Neural progenitor cell (in vitro differentiated cells): ENCODE measurements around the gene CDH13. TPM values are rescaled to one million over a fixed set of nuclear protein-coding genes. Genes with fewer than 3 reads are reported as not detected.

Source experiments
- DNase-seq: peaks from one replicate; pipeline ENCODE4 v3.0.0-alpha.2; 2016; ENCODE audit warnings: low spot score
- H2AFZ ChIP-seq: fragments of 200-600 bp; sonication (generic); replicated peaks from 2 replicates; pipeline ENCODE4 v1.6.1; 2016; ENCODE audit warnings: antibody characterized with exemption
- H3F3A ChIP-seq: fragments of 200-600 bp; sonication (generic); 2 replicates; pipeline ENCODE4 v1.6.1; 2016; ENCODE audit warnings: antibody characterized with exemption, low read depth
- H3K27ac ChIP-seq: fragments of 200-600 bp; sonication (generic); 2 replicates; pipeline ENCODE4 v1.5.1; 2016; ENCODE audit warnings: mild to moderate bottlenecking
- H3K27me3 ChIP-seq: fragments of 200-600 bp; sonication (generic); 2 replicates; pipeline ENCODE4 v1.6.1; 2016; ENCODE audit warnings: mild to moderate bottlenecking, moderate library complexity
- H3K36me3 ChIP-seq: fragments of 200-600 bp; sonication (generic); 2 replicates; pipeline ENCODE4 v1.5.1; 2016
- H3K4me1 ChIP-seq: fragments of 200-600 bp; sonication (generic); 2 replicates; pipeline ENCODE4 v1.6.1; 2016; ENCODE audit warnings: mixed run types
- H3K4me2 ChIP-seq: fragments of 200-600 bp; sonication (generic); 2 replicates; pipeline ENCODE4 v1.6.1; 2016
- H3K4me3 ChIP-seq: fragments of 200-600 bp; sonication (generic); 2 replicates; pipeline ENCODE4 v1.5.1; 2016
- H3K79me2 ChIP-seq: fragments of 200-600 bp; sonication (generic); 2 replicates; pipeline ENCODE4 v1.6.1; 2016; ENCODE audit warnings: low read depth
- H3K9ac ChIP-seq: fragments of 200-600 bp; sonication (generic); 2 replicates; pipeline ENCODE4 v1.6.1; 2016
- H3K9me3 ChIP-seq: fragments of 200-600 bp; sonication (generic); 2 replicates; pipeline ENCODE4 v1.5.1; 2016; ENCODE audit warnings: low read depth
- H4K20me1 ChIP-seq: fragments of 200-600 bp; sonication (generic); 2 replicates; pipeline ENCODE4 v1.6.1; 2016; ENCODE audit warnings: low read depth
- H3K27ac Mint-ChIP-seq: 3 replicates; pipeline ENCODE4 v1.8.0; 2021; ENCODE audit warnings: mixed read lengths
- H3K27me3 Mint-ChIP-seq: 2 replicates; pipeline ENCODE4 v1.8.0; 2022; ENCODE audit warnings: low read depth, mild to moderate bottlenecking, inconsistent platforms, moderate library complexity, mixed read lengths; ENCODE audit not compliant: insufficient read depth
- H3K36me3 Mint-ChIP-seq: 3 replicates; pipeline ENCODE4 v1.8.0; 2021; ENCODE audit warnings: mixed read lengths
- H3K4me1 Mint-ChIP-seq: 3 replicates; pipeline ENCODE4 v1.8.0; 2021; ENCODE audit warnings: mixed read lengths
- H3K4me3 Mint-ChIP-seq: 3 replicates; pipeline ENCODE4 v1.8.0; 2021; ENCODE audit warnings: mild to moderate bottlenecking, moderate library complexity, mixed read lengths
- H3K9me3 Mint-ChIP-seq: 3 replicates; pipeline ENCODE4 v1.8.0; 2020; ENCODE audit warnings: mixed read lengths
- CTCF ChIP-seq: fragments of 200-600 bp; sonication (generic); IDR thresholded peaks from 2 replicates; pipeline ENCODE4 v1.5.1; 2017; ENCODE audit warnings: antibody characterized with exemption, mild to moderate bottlenecking
- EZH2 ChIP-seq: fragments of 200-600 bp; sonication (generic); IDR thresholded peaks from 2 replicates; pipeline ENCODE4 v1.6.1; 2017; ENCODE audit warnings: antibody characterized with exemption, mild to moderate bottlenecking, moderate library complexity
- EZH2phosphoT487 ChIP-seq: fragments of 200-600 bp; sonication (generic); IDR thresholded peaks from 2 replicates; pipeline ENCODE4 v1.6.1; 2017; ENCODE audit warnings: antibody characterized with exemption
- total RNA-seq: library from RNA; depleted of rRNA; stranded (reverse); fragments of >200 nt; gene quantifications from 2 replicates; pipeline ENCODE4 v1.2.3, GENCODE V29; 2015; ENCODE audit warnings: low replicate concordance

CDH13 gene
- total RNA-seq, 1 donor from 2014 or later: 3.0 TPM

GRCh38 chr16:83626676-83627075 is 999.9 kb downstream of the CDH13 start:
- Histone ChIP-seq H3F3A (no peaks in the 10 kb centered on the region), H3K4me2 (no peak overlapping the region), H3K9me3 (no peaks in the 10 kb centered on the region), H3K4me3 (no peak overlapping the region), H3K79me2 (no peaks in the 10 kb centered on the region), H3K27ac (no peak overlapping the region), H3K27me3 (no peaks in the 10 kb centered on the region), H4K20me1 (no peaks in the 10 kb centered on the region), H3K4me1 (peaks cover 14% of the 10 kb centered on the region), H3K36me3 (no peaks in the 10 kb centered on the region), H3K9ac (no peak overlapping the region), H2AFZ (no peak overlapping the region)
- Mint-ChIP-seq H3K9me3 (no peaks in the 10 kb centered on the region), H3K4me3 (no peak overlapping the region), H3K4me1 (peaks cover 25% of the 10 kb centered on the region), H3K27ac (no peak overlapping the region), H3K36me3 (no peaks in the 10 kb centered on the region), H3K27me3 (peaks cover 2% of the 10 kb centered on the region)
- DNase-seq: no peak
- TF ChIP-seq CTCF (no peak), EZH2phosphoT487 (no peak), EZH2 (no peak)

DNA sequence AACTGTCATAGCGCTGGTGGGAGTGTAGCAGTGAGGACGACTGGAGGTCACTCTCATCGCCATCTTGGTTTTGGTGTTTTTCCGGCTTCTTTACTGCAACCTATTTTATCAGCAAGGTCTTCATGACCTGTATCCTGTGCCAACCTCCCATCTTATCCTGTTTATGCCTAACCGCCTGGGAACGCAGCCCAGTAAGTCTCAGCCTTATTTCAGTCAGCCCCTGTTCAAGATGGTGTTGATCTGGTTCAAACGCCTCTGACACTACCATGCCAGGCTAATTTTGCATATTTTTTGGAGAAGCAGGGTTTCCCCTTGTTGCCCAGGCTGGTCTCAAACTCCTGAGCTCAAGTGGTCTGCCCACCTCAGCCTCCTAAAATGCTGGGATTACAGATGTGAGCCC is 1001.2 kb downstream of the CDH13 start:
- H3K4me3 Mint-ChIP-seq: no peak overlapping the region
- Histone ChIP-seq H3K27me3 (no peaks in the 10 kb centered on the region), H4K20me1 (no peaks in the 10 kb centered on the region), H3F3A (no peaks in the 10 kb centered on the region), H3K79me2 (no peaks in the 10 kb centered on the region), H3K9me3 (no peaks in the 10 kb centered on the region), H3K36me3 (no peaks in the 10 kb centered on the region), H2AFZ (no peak overlapping the region), H3K4me2 (no peak overlapping the region), H3K9ac (no peak overlapping the region), H3K27ac (no peak overlapping the region), H3K4me3 (no peak overlapping the region), H3K4me1 (peaks cover 14% of the 10 kb centered on the region)
- TF ChIP-seq CTCF (no peak), EZH2 (no peak), EZH2phosphoT487 (no peak)
- no peak overlapping the region for H3K27ac Mint-ChIP-seq
- H3K4me1 Mint-ChIP-seq: peaks cover 22% of the 10 kb centered on the region
- DNase-seq: no peak
- H3K36me3 Mint-ChIP-seq: no peaks in the 10 kb centered on the region
- peaks cover 2% of the 10 kb centered on the region for H3K27me3 Mint-ChIP-seq
- H3K9me3 Mint-ChIP-seq: no peaks in the 10 kb centered on the region

DNA sequence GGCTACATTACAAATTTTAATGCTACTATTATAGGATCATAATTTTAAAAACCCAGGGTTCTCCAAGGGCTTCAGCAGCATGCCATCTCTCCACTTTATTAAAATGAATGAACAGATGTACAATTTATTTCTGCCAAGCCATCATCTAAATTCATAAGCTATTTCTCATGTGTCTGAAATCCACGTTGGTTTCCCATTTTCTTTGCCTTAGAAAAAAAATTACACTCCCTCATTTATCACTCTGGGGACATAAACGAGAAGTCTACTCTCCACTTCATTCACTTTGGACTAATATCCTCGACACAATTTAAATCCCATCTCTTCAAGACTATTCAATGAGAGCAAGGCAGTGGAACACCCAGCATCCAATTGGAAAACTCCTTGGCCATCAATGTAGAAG is 1002.7 kb downstream of the CDH13 start:
- no peaks in the 10 kb centered on the region for H3F3A ChIP-seq
- peaks cover 2% of the 10 kb centered on the region for H3K27me3 Mint-ChIP-seq
- H3K4me3 Mint-ChIP-seq: no peak overlapping the region
- TF ChIP-seq EZH2phosphoT487: no peak
- TF ChIP-seq CTCF: no peak
- TF ChIP-seq EZH2: no peak
- H3K9me3 Mint-ChIP-seq: no peaks in the 10 kb centered on the region
- no peak overlapping the region for H2AFZ ChIP-seq
- no peak overlapping the region for H3K4me2 ChIP-seq
- no peak overlapping the region for H3K9ac ChIP-seq
- no peaks in the 10 kb centered on the region for H3K36me3 Mint-ChIP-seq
- H3K27me3 ChIP-seq: no peaks in the 10 kb centered on the region
- H3K9me3 ChIP-seq: no peaks in the 10 kb centered on the region
- no peak overlapping the region for H3K4me3 ChIP-seq
- H3K79me2 ChIP-seq: no peaks in the 10 kb centered on the region
- H3K27ac ChIP-seq: no peak overlapping the region
- H4K20me1 ChIP-seq: no peaks in the 10 kb centered on the region
- no peak for DNase-seq
- H3K36me3 ChIP-seq: no peaks in the 10 kb centered on the region
- H3K4me1 ChIP-seq: peaks cover 3% of the 10 kb centered on the region
- H3K27ac Mint-ChIP-seq: no peak overlapping the region
- H3K4me1 Mint-ChIP-seq: peaks cover 10% of the 10 kb centered on the region
